GM12875 (cell line): ENCODE results near the gene CACNA1C.

Experiments used
- H3K4me3 ChIP-seq: one replicate; pipeline ENCODE4 v1.5.1; 2011; ENCODE audit warnings: low read depth, low read length, control low read depth
- TF ChIP-seq, protein P1 (sequence below): IDR thresholded peaks from 2 replicates; pipeline ENCODE4 v1.5.1; 2011; ENCODE audit warnings: low read depth, mild to moderate bottlenecking, control low read depth, inconsistent platforms, low read length, moderate library complexity, borderline replicate concordance; ENCODE audit not compliant: insufficient read depth

CACNA1C gene

GRCh38 chr12:2082321-2082720, 29.5 kb downstream of the CACNA1C start:
- H3K4me3 ChIP-seq: no peak overlapping the region
- TF ChIP-seq, protein P1, sequence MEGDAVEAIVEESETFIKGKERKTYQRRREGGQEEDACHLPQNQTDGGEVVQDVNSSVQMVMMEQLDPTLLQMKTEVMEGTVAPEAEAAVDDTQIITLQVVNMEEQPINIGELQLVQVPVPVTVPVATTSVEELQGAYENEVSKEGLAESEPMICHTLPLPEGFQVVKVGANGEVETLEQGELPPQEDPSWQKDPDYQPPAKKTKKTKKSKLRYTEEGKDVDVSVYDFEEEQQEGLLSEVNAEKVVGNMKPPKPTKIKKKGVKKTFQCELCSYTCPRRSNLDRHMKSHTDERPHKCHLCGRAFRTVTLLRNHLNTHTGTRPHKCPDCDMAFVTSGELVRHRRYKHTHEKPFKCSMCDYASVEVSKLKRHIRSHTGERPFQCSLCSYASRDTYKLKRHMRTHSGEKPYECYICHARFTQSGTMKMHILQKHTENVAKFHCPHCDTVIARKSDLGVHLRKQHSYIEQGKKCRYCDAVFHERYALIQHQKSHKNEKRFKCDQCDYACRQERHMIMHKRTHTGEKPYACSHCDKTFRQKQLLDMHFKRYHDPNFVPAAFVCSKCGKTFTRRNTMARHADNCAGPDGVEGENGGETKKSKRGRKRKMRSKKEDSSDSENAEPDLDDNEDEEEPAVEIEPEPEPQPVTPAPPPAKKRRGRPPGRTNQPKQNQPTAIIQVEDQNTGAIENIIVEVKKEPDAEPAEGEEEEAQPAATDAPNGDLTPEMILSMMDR: no peak

GRCh38 chr12:2083008-2083407, 30.2 kb downstream of the CACNA1C start:
- H3K4me3 ChIP-seq: no peak overlapping the region
- TF ChIP-seq, protein P1: no peak

DNA sequence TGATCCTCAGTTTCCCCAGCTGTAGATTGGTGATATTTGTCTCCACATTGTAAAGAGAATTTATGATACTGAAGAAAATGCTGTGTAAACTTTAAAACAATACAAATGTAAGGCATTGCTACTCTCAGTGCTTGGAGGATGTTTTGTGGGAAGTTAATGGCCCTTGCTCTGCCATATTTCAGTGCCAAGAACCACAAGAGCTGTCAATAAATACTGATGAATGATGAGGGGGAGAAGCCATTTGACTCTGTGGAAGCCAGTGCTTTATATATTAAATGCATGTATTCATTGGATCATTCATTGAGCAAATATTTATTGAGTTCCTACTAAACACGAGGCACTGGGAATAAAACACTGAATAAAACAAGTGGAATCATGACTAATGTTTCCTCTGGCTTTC, 30.8 kb downstream of the CACNA1C start:
- H3K4me3 ChIP-seq: no peak overlapping the region
- TF ChIP-seq, protein P1: no peak

DNA sequence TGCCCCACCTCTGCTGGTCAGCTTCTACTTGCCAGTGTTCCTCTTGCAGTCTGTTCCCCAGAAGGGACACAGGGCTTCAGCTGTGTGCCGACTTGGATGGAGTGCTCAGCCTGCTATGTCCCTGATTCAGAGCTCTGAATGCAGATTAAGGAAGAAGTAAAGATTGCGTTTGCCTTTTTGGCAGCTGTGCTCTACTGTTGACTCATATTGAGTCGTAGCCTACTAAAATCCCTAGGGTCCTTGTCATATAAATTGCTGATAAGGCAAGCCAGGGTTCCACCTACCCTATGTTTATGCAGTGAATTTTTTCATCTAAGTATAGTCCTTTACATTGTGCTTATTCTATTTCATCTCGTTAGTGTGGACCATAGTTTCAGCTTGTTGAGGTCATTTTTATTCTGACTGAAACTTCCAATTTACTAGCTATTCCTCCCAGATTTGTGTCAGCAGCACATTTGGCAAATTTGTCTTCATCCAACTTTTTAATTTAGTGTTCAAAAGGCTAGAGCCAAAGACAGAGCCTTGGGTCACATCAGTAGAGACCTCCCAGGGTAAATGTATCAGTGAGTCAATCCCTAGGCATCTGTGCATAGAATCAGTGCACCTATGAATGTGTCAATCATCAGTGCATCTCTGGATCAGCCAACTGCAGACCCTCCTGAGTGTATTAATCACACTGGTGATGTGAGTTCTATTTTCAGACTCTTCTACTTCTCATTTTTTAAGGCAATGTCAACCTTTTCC, 31.9 kb downstream of the CACNA1C start:
- TF ChIP-seq, protein P1: no peak
- H3K4me3 ChIP-seq: no peak overlapping the region

GRCh38 chr12:2092354-2092753, 39.6 kb downstream of the CACNA1C start:
- TF ChIP-seq, protein P1: no peak
- H3K4me3 ChIP-seq: no peak overlapping the region

DNA sequence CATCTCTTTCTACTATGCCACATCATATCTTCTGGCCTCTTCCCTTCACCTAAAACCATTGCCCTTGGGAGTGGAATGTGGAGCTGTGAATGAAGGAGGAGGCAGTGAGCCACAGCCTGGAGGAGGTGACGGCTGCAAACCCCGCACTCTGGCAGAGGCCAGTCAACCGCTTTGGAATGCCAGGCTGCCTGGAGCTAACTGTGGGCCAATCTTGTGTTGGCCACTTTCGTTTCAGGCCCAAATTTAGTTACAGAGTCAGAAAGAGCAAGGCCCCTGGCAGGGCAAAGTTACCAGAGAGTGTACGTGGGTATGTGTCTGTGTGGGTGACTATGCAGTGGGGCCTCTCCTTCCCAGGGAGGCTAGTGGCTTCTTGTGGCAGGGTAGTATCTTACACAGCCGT, 40.1 kb downstream of the CACNA1C start:
- H3K4me3 ChIP-seq: no peak overlapping the region
- TF ChIP-seq, protein P1: no peak

DNA sequence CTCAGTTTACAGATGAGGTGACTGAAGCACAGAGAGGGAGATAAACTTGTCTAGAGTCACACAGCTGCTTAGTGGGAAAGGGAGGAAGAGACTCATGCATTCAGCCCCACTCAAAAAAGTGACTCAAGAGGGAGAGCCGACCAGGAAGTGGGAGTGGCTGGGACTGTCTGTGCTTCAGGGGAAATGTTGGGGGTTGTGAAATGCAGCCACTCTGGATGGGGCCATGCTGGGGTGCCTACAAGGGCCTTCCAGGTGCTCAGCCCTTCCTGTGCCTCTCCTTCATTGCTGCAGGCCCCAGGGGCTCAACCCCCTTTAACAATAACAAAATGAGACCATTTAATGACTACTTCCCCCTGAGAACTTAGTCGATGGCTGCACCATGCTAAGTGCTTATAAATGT, 41.8 kb downstream of the CACNA1C start:
- H3K4me3 ChIP-seq: no peak overlapping the region
- TF ChIP-seq, protein P1: no peak
